HG03159 (cell line): ENCODE results near the gene ADPRM.

Experiments
- ATAC-seq: cut with Tn5 transposase; IDR thresholded peaks from one replicate; pipeline ENCODE4 v1.9.1; 2021; ENCODE audit warnings: mild to moderate bottlenecking, moderate library complexity; ENCODE audit not compliant: unreplicated experiment

ADPRM gene

GRCh38 chr17:10738521-10739258 is 41.3 kb downstream of the ADPRM start:
- no peak for ATAC-seq

GRCh38 chr17:10739386-10739785 is 42.0 kb downstream of the ADPRM start:
- no peak for ATAC-seq

GRCh38 chr17:10741416-10742135 is 44.2 kb downstream of the ADPRM start:
- ATAC-seq = no peak

- ATAC-seq = no peak
These were observed 45.0 kb downstream of the ADPRM start for GRCh38 chr17:10742431-10742830.

- no peak for ATAC-seq
These were observed 46.1 kb downstream of the ADPRM start for GRCh38 chr17:10743316-10744009.

DNA sequence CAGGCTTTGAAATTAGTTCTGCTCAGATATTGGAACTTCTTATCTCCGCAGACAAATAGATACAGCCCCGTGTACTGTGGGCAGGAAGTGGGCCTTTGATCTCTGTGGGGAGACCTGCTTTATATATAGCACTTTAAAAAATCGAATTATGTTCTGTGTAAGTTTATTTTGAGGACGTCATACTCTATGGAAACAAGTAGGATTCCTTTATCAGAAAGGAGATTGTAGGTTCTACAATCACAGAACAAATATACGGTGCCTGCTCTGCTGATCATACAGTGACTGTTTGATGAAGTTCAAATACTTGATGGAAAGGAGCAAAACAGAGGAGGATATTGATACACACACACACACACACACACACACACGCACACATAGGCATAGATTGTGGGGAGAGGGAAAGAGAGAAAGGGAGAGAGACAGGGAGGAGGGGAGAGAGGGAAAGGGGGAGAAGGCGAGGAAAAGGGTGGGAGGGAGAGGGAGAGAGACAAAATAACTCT is 47.2 kb downstream of the ADPRM start:
- no peak for ATAC-seq

DNA sequence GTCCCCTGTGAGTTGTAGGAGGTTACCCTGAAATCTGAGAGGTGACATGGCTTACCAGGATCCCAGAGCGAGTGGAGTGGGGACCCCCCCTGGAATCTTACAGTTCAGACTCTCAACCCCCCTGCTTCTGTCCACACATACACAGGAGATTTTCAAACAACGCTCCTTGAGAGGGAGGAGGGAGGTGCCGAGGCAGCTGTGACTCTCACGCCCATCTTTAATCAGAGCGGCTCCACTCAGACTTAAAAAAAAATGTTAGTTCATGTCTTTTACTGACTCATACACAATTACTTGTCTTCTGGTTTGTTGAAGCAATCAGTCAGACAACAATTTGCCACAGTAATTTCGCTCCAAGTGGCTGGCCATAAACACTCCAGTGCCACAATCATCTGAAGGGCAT is 47.8 kb downstream of the ADPRM start:
- no peak for ATAC-seq

- ATAC-seq = no peak
These were observed 51.3 kb downstream of the ADPRM start for GRCh38 chr17:10748531-10749181.

GRCh38 chr17:10750210-10750609 is 52.8 kb downstream of the ADPRM start:
- no peak for ATAC-seq

DNA sequence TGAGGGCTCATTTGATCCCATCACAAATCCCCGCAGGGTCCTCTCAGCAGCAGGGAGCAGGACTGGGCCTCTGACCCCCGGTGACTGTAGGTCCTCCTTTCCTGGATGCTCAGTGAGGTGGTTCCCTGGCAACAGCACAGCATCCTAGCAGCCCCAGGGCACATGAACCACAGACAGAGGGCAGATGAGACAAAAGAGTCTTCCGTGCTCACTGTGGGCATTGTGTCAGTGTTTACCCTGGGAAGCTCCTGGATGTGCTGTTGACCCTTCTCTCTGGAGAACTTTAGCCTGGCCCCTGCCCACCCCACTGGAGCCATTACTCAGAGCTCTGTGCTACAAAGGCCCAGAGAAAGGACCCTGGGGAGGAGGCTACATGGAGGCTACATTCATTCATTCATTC is 54.2 kb downstream of the ADPRM start:
- no peak for ATAC-seq

- no peak for ATAC-seq
These were observed 55.3 kb downstream of the ADPRM start for GRCh38 chr17:10752696-10753095.

DNA sequence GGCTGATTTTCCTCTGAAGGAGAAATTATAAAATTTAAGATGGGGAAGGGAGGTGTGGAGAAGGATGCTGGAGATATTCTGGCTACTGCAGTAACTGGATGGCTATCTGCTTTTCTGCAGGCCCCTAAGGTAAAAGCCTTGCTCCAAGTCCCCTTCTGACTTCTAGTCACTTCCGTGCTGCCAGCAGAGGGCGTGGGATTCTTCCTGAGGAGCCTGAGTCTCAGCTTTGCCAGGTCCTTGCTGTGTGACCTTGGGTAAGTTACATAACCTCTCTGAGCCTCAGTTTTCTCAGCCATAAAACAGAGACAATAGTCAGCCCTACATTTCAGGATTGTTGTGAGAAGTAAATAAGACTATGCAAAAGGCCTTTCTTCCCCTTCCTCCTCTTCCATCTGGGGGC is 56.7 kb downstream of the ADPRM start:
- no peak for ATAC-seq

GRCh38 chr17:10754861-10755591 is 57.6 kb downstream of the ADPRM start:
- ATAC-seq = no peak

DNA sequence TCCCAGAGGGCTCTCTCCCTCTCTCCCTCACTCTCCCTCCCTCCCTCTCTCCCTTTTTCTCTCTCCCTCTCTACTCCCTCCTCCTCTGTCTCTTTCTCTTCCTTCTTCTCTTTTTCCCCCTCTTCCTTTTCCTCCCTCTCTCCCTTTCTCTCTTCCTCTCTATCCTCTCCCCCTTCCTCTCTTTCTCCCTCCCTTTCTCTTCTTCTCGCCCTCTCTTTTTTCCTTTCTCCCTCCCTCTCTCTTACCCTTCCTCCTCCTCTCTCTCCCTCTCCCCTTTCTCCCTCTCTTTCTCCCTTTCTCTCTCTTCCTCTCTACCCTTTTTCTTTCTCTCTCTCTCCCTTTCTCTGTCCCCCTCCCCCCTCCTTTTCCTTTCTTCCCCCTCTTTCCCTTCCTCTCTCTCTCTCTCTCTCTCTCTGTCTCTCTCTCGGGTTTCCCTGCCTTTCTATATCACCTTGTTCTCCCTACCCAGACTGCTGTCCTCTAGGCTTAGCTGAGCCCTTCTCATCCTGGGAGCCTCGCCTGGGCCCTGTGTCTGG is 58.3 kb downstream of the ADPRM start:
- no peak for ATAC-seq

- no peak for ATAC-seq
These were observed 58.8 kb downstream of the ADPRM start for GRCh38 chr17:10756185-10756584.

DNA sequence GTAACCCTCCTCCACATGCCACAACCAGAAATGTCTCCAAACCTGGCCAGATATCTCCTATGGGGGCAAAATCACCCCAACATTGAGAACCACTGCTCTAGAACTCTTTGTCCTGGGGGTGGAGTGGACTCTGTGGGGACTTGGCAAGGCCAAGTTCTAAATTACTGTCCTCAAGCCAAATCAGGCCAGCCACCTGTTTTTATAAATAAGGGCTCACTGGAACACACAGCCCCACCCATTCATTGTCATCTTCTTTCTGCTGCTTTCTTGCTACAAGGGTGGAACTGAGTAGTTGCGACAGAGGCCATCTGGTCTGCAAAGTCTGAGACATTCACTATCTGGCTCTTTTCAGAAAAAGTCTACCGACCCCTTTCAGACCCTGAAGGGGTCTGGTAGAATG is 59.2 kb downstream of the ADPRM start:
- no peak for ATAC-seq

GRCh38 chr17:10757067-10757466 is 59.7 kb downstream of the ADPRM start:
- ATAC-seq = no peak

DNA sequence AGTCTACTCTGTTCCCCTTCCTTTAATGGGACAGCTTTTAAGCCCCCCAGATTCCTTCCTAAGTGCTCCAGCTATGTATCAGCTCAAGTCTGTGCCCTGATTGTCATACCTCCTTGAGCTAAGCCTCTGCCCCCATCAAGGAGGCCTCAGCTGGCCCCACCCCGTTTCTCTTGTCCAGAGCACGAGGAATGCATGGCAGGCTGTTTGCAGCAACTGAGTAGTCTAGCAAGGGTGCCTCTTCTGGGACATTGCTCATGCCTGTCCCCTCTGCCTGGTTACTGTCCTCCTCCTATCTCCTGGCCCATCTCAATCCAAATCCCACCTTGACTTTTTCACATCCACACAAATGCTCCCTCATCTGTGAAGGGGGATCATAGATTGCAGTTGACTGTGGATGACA is 60.3 kb downstream of the ADPRM start:
- ATAC-seq = no peak

DNA sequence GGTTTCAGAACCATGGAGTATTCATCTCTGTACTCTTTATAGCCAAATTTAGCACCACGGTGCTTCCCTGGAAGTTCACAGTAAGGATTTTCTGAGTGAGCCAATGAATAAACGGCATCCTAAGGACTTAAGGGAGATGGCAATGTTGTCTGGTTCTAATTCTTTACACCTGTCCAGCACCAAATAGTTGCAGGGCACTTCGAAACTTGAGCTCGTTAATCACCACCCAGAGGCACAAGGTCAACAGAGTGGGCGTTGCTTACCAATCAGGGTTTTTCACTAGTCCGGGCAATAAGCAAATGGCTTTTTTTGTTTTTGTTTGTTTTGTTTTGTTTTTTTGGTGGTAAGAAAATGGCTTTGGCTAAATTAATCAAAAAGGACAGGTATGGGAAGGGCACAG is 60.7 kb downstream of the ADPRM start:
- no peak for ATAC-seq
